GM04503 (cell line): Measurements from ENCODE around the gene H2BW2.
"Not testable (repeated sequence)": the region's sequence is repeated elsewhere in the genome, so short reads cannot be mapped to it uniquely, and the experiment has no call there.

Experiments used
- DNase-seq: peaks from one replicate; pipeline ENCODE4 v3.0.0-alpha.2; 2012; ENCODE audit warnings: low read depth

Gene H2BW2

GRCh38 chrX:104039689-104040505, at the start of gene H2BW2:
Gene H2BW2 (plus strand): TSS chrX:104039956. CDS start chrX:104039995, 39 bp downstream.
- no peak for DNase-seq

GRCh38 chrX:103999234-103999633, 40.5 kb upstream of the H2BW2 start:
- DNase-seq: no peak

- DNase-seq: no peak
These were observed 30.9 kb upstream of the H2BW2 start for GRCh38 chrX:104008831-104009230.

GRCh38 chrX:104013158-104013557, 26.6 kb upstream of the H2BW2 start:
- no peak for DNase-seq

GRCh38 chrX:104013606-104014005, 26.1 kb upstream of the H2BW2 start, which contains the start of gene H2BW1:
Gene H2BW1 (minus strand): TSS chrX:104013708. CDS start chrX:104013576, 132 bp downstream.
- no peak for DNase-seq

GRCh38 chrX:104015576-104015975, 24.2 kb upstream of the H2BW2 start:
- DNase-seq: not testable (repeated sequence)

- no peak for DNase-seq
These were observed 21.6 kb upstream of the H2BW2 start for GRCh38 chrX:104018126-104018525.

GRCh38 chrX:104041003-104041402, 1.2 kb downstream of the H2BW2 start:
- no peak for DNase-seq

- no peak for DNase-seq
These were observed 5.9 kb downstream of the H2BW2 start for GRCh38 chrX:104045642-104046041.

- DNase-seq: no peak
These were observed 7.4 kb downstream of the H2BW2 start for GRCh38 chrX:104047171-104047570.

GRCh38 chrX:104054956-104055355, 15.2 kb downstream of the H2BW2 start:
- DNase-seq: not testable (repeated sequence)

- DNase-seq: not testable (repeated sequence)
These were observed 22.9 kb downstream of the H2BW2 start for GRCh38 chrX:104062636-104063035.

- DNase-seq: not testable (repeated sequence)
These were observed 36.2 kb downstream of the H2BW2 start, which contains the start of gene TMSB15C for GRCh38 chrX:104075778-104076445. Gene TMSB15C (minus strand): TSS chrX:104076236.

GRCh38 chrX:104077854-104078253, 38.1 kb downstream of the H2BW2 start:
- not testable (repeated sequence) for DNase-seq

- DNase-seq: no peak
These were observed 44.3 kb downstream of the H2BW2 start for GRCh38 chrX:104084063-104084462.

GRCh38 chrX:104084534-104085277, 45.0 kb downstream of the H2BW2 start:
- DNase-seq: no peak

GRCh38 chrX:104085477-104085876, 45.7 kb downstream of the H2BW2 start:
- no peak for DNase-seq

- DNase-seq: no peak
These were observed 46.2 kb downstream of the H2BW2 start for GRCh38 chrX:104085919-104086318.
